HEK293 (cell line): Measurements from ENCODE around the gene PMCH.
"Not testable (repeated sequence)": the region's sequence is repeated elsewhere in the genome, so short reads cannot be mapped to it uniquely, and the experiment has no call there.

Experiments used
- CTCF ChIA-PET: fragments of 350-600 bp; formaldehyde crosslinking; extraction: SDS; loops from one replicate; lab custom pipeline; 2021; ENCODE audit warnings: antibody characterized with exemption; lab: Yijun Ruan, JAX
- POLR2A ChIA-PET: fragments of 300-600 bp; formaldehyde crosslinking; extraction: SDS; loops from one replicate; lab custom pipeline; 2020; ENCODE audit warnings: antibody characterized with exemption, inconsistent platforms; lab: Yijun Ruan, JAX
- H3K27ac ChIP-seq: fragments of 200-500 bp; sonication (Bioruptor generic); 2 replicates; pipeline ENCODE4 v1.5.1; 2014; ENCODE audit warnings: low read depth, low read length, control low read depth, inconsistent platforms; ENCODE audit errors: extremely low read depth
- H3K36me3 ChIP-seq, 2 experiments: fragments of 200-500 bp in 1 of 2; sonication (Bioruptor generic) in 1 of 2; 1 replicate in 1 of 2; 2 replicates in 1 of 2; pipeline ENCODE4 v1.5.1; 2014 to 2017; ENCODE audit warnings: inconsistent platforms in 2 of 2, low read length in 2 of 2; ENCODE audit not compliant: control insufficient read depth in 2 of 2, insufficient read depth in 1 of 2
- H3K4me1 ChIP-seq: fragments of 200-500 bp; sonication (Bioruptor generic); 2 replicates; pipeline ENCODE4 v1.5.1; 2014; ENCODE audit warnings: mild to moderate bottlenecking, low read length, inconsistent platforms; ENCODE audit not compliant: control insufficient read depth, insufficient read depth
- H3K4me3 ChIP-seq: 2 replicates; pipeline ENCODE4 v1.5.1; 2011; ENCODE audit warnings: low read depth, mild to moderate bottlenecking, control low read depth, low read length, moderate library complexity
- H3K9me3 ChIP-seq: fragments of 200-500 bp; sonication (Bioruptor generic); 2 replicates; pipeline ENCODE4 v1.5.1; 2014; ENCODE audit warnings: low read depth, low read length, inconsistent platforms; ENCODE audit not compliant: control insufficient read depth, insufficient read depth
- GLI4 ChIP-seq: fragments of 450-650 bp; formaldehyde crosslinking; IDR thresholded peaks from 2 replicates; pipeline ENCODE4 v1.5.1; 2016; ENCODE audit warnings: missing biosample characterization, missing genetic modification characterization
- GLIS1 ChIP-seq: fragments of 450-650 bp; formaldehyde crosslinking; IDR thresholded peaks from 2 replicates; pipeline ENCODE4 v1.5.1; 2016; ENCODE audit warnings: missing biosample characterization, missing genetic modification characterization
- OSR2 ChIP-seq: fragments of 450-650 bp; formaldehyde crosslinking; IDR thresholded peaks from 2 replicates; pipeline ENCODE4 v1.5.1; 2016; ENCODE audit warnings: missing biosample characterization, missing genetic modification characterization
- PRDM4 ChIP-seq: fragments of 450-650 bp; formaldehyde crosslinking; IDR thresholded peaks from 2 replicates; pipeline ENCODE4 v1.5.1; 2017; ENCODE audit warnings: missing biosample characterization, missing genetic modification characterization
- PRDM6 ChIP-seq: fragments of 450-650 bp; formaldehyde crosslinking; IDR thresholded peaks from 2 replicates; pipeline ENCODE4 v1.5.1; 2017; ENCODE audit warnings: missing biosample characterization, missing genetic modification characterization
- SETDB1 ChIP-seq: IDR thresholded peaks from one replicate; pipeline ENCODE4 v1.6.1; 2017; ENCODE audit warnings: mild to moderate bottlenecking, low read length, moderate library complexity, mixed read lengths; ENCODE audit not compliant: insufficient read length
- TSHZ1 ChIP-seq: fragments of 450-650 bp; formaldehyde crosslinking; IDR thresholded peaks from 2 replicates; pipeline ENCODE4 v1.5.1; 2016; ENCODE audit warnings: missing biosample characterization, missing genetic modification characterization, borderline replicate concordance
- ZBTB17 ChIP-seq: fragments of 450-650 bp; formaldehyde crosslinking; IDR thresholded peaks from 2 replicates; pipeline ENCODE4 v1.5.1; 2016; ENCODE audit warnings: missing biosample characterization, missing genetic modification characterization
- ZBTB6 ChIP-seq: fragments of 450-650 bp; formaldehyde crosslinking; IDR thresholded peaks from 2 replicates; pipeline ENCODE4 v1.5.1; 2017; ENCODE audit warnings: missing biosample characterization, missing genetic modification characterization
- ZNF146 ChIP-seq: fragments of 450-650 bp; formaldehyde crosslinking; IDR thresholded peaks from 2 replicates; pipeline ENCODE4 v1.5.1; 2016; ENCODE audit warnings: missing biosample characterization, missing genetic modification characterization
- ZNF24 ChIP-seq: fragments of 450-650 bp; formaldehyde crosslinking; IDR thresholded peaks from 2 replicates; pipeline ENCODE4 v1.5.1; 2016; ENCODE audit warnings: missing biosample characterization, missing genetic modification characterization
- ZNF335 ChIP-seq: fragments of 450-650 bp; formaldehyde crosslinking; conservative IDR thresholded peaks from 2 replicates; pipeline ENCODE4 v1.5.1; 2016; ENCODE audit warnings: missing biosample characterization, missing genetic modification characterization
- ZNF510 ChIP-seq: fragments of 450-650 bp; formaldehyde crosslinking; IDR thresholded peaks from 2 replicates; pipeline ENCODE4 v1.5.1; 2018; ENCODE audit warnings: mild to moderate bottlenecking, missing genetic modification characterization, missing biosample characterization; ENCODE audit not compliant: insufficient replicate concordance
- ZNF544 ChIP-seq: fragments of 450-650 bp; formaldehyde crosslinking; IDR thresholded peaks from 2 replicates; pipeline ENCODE4 v1.5.0; 2017; ENCODE audit warnings: missing biosample characterization, missing genetic modification characterization
- ZNF624 ChIP-seq: fragments of 450-650 bp; formaldehyde crosslinking; IDR thresholded peaks from 2 replicates; pipeline ENCODE4 v1.5.1; 2017; ENCODE audit warnings: missing biosample characterization, missing genetic modification characterization
- ZNF704 ChIP-seq: fragments of 450-650 bp; formaldehyde crosslinking; IDR thresholded peaks from 2 replicates; pipeline ENCODE4 v1.5.1; 2016; ENCODE audit warnings: missing biosample characterization, missing genetic modification characterization
- ZNF837 ChIP-seq: fragments of 450-650 bp; formaldehyde crosslinking; IDR thresholded peaks from 2 replicates; pipeline ENCODE4 v1.5.1; 2016; ENCODE audit warnings: missing biosample characterization, missing genetic modification characterization
- ZSCAN4 ChIP-seq: fragments of 450-650 bp; formaldehyde crosslinking; IDR thresholded peaks from 2 replicates; pipeline ENCODE4 v1.5.1; 2017; ENCODE audit warnings: missing biosample characterization, missing genetic modification characterization

The PMCH gene

GRCh38 chr12:102197789-102198188 is at the start of gene PMCH:
TSS of gene PMCH (minus strand) at chr12:102197833. CDS start at chr12:102197770, 63 bp downstream.
- H3K9me3 ChIP-seq: no peaks in the 10 kb centered on the region
- no peak for TF ChIP-seq ZNF544 (tag by site-specific recombination)
- peak; percentile 22; the same call in 1 of the 2 replicates for TF ChIP-seq PRDM6 (tag by site-specific recombination)
- TF ChIP-seq, all 188 proteins: peak for 1
- peaks cover 6% of the 10 kb centered on the region in 2 experiments; a peak in 2 of 3 replicates for H3K36me3 ChIP-seq
- CTCF ChIA-PET: interaction anchor here (0.5 kb wide), 1 partner anchor 686 kb away, joined by 3 read pairs; no protein-coding TSS in a partner anchor
- no peak within 1 kb of the TSS for H3K27ac ChIP-seq
- H3K4me1 ChIP-seq: no peaks in the 10 kb centered on the region
- POLR2A ChIA-PET: no interaction called here
- H3K4me3 ChIP-seq: no peak within 1 kb of the TSS

GRCh38 chr12:102240859-102241258 is 43.2 kb upstream of the PMCH start:
- POLR2A ChIA-PET, H3K36me3 ChIP-seq, H3K9me3 ChIP-seq, H3K4me1 ChIP-seq, H3K4me3 ChIP-seq, H3K27ac ChIP-seq, CTCF ChIA-PET: not testable (repeated sequence)
- TF ChIP-seq ZNF146 (tag by site-specific recombination): peak; percentile 55; the same call in 1 of the 2 replicates

GRCh38 chr12:102234599-102234998 is 37.0 kb upstream of the PMCH start:
- H3K9me3 ChIP-seq: no peaks in the 10 kb centered on the region
- CTCF ChIA-PET: interaction anchor here (0.6 kb wide), 1 partner anchor 554 kb away, joined by 3 read pairs; no protein-coding TSS in a partner anchor
- H3K4me3 ChIP-seq: no peak overlapping the region
- POLR2A ChIA-PET: no interaction called here
- H3K4me1 ChIP-seq: no peaks in the 10 kb centered on the region
- no peak overlapping the region for H3K27ac ChIP-seq
- no peaks in the 10 kb centered on the region for H3K36me3 ChIP-seq
- TF ChIP-seq ZNF24 (tag by site-specific recombination) (no peak), SETDB1 (no peak), ZNF335 (no peak), GLIS1 (tag by site-specific recombination) (no peak), PRDM4 (no peak), OSR2 (tag by site-specific recombination) (no peak), TSHZ1 (tag by site-specific recombination) (no peak), ZNF704 (tag by site-specific recombination) (no peak), ZBTB17 (tag by site-specific recombination) (no peak), GLI4 (tag by site-specific recombination) (no peak), ZNF837 (no peak), ZNF510 (tag by site-specific recombination) (no peak), ZSCAN4 (tag by site-specific recombination) (no peak), ZBTB6 (no peak), ZNF624 (tag by site-specific recombination) (no peak)
